ENCODE results near the gene PLCD4. TPM values are rescaled to one million over a fixed set of nuclear protein-coding genes. Genes with fewer than 3 reads are reported as not detected.

The PLCD4 gene
- total RNA-seq, 2 experiments from 2014 or later = 0.34 to 0.49 TPM

- no peaks in the 10 kb centered on the region for H3K27me3 Mint-ChIP-seq
- H3K9me3 Mint-ChIP-seq = no peaks in the 10 kb centered on the region
- CTCF ChIA-PET = interaction anchor here (0.9 to 5.6 kb wide), 16 partner anchors 11 to 489 kb away, joined by 3 to 57 read pairs (median 4); partner anchors contain the start of genes BCS1L and ZNF142
- ATAC-seq = peak; percentile 35
- H3K4me1 Mint-ChIP-seq (ENCODE audit: low read depth) = peaks cover 10% of the 10 kb centered on the region
- POLR2A ChIA-PET = interaction anchor here (1.2 to 1.8 kb wide), 2 partner anchors 10 to 13 kb away, joined by 3 to 6 read pairs; partner anchors contain the start of genes BCS1L and ZNF142
- H3K4me3 Mint-ChIP-seq = no peak overlapping the region
- intact Hi-C loops (cut with micrococcal nuclease) = no loop called here
- DNase-seq = no peak
- no peak for TF ChIP-seq CTCF (IDR thresholded peaks at IDR 0.05)
- no peak overlapping the region for H3K27ac Mint-ChIP-seq
- H3K36me3 Mint-ChIP-seq (ENCODE audit: low read depth) = peaks cover 43% of the 10 kb centered on the region
These were observed 41.0 kb downstream of the PLCD4 start for GRCh38 chr2:218648787-218649100.

- Mint-ChIP-seq H3K36me3 (ENCODE audit: low read depth) (peaks cover 28% of the 10 kb centered on the region), H3K9me3 (no peaks in the 10 kb centered on the region), H3K4me1 (ENCODE audit: low read depth) (peaks cover 24% of the 10 kb centered on the region), H3K27me3 (no peaks in the 10 kb centered on the region), H3K27ac (no peak overlapping the region), H3K4me3 (no peak overlapping the region)
- intact Hi-C loops (cut with micrococcal nuclease) = no loop called here
- DNase-seq = no peak
- POLR2A ChIA-PET = interaction anchor here (0.9 to 1.2 kb wide), 2 partner anchors 9 to 13 kb away, joined by 3 to 4 read pairs; no protein-coding TSS in a partner anchor
- no peak for ATAC-seq
- no peak for TF ChIP-seq CTCF (IDR thresholded peaks at IDR 0.05)
- CTCF ChIA-PET = interaction anchor here (1.4 kb wide), 1 partner anchor 32 kb away, joined by 4 read pairs; no protein-coding TSS in a partner anchor
These were observed 48.1 kb downstream of the PLCD4 start for GRCh38 chr2:218655751-218656150.

DNA sequence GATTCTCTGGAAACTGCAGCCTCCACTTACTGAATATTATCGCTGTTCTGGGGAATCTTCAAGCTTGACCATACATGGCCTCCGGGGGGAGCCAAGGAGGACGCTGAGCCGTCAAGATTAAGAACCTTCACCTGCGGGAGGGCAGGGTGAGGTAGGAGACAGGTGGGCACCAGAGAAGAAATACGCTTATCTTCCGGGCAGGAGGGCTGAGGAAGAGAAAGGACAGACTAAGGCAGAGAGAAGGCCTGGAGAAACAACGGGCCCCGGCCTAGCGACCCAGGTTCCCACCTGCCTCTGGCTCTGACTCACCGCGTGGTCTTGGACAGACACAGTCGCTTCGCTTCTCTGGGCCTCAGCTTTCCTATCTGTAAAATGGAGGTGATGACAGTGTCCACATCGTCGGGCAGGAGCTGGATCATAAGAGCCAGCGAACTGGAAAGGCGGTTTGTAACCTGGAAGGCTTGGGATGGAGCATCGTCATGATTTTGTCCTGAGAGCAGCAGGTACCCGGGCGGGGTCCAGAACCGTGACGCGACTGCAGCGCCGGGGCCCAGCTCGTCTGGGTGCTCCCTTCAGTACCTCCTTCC lies 51.1 kb downstream of the PLCD4 start:
- H3K4me3 Mint-ChIP-seq = peak overlapping the region; percentile 92
- peak; percentile 59 for TF ChIP-seq CTCF (IDR thresholded peaks at IDR 0.05)
- no peaks in the 10 kb centered on the region for H3K9me3 Mint-ChIP-seq
- no peaks in the 10 kb centered on the region for H3K27me3 Mint-ChIP-seq
- POLR2A ChIA-PET = interaction anchor here (0.8 to 5.3 kb wide), 16 partner anchors 9 to 571 kb away, joined by 3 to 61 read pairs (median 4); partner anchors contain the start of genes ANKZF1, ATG9A, RNF25 and STK36
- peaks cover 50% of the 10 kb centered on the region for H3K36me3 Mint-ChIP-seq (ENCODE audit: low read depth)
- intact Hi-C loops (cut with micrococcal nuclease) = loop anchor here (1.0 kb wide), 1 partner anchor 189 kb away; no protein-coding TSS in a partner anchor
- peak overlapping the region; percentile 92 for H3K27ac Mint-ChIP-seq
- CTCF ChIA-PET = interaction anchor here (0.8 to 5.7 kb wide), 18 partner anchors 11 to 239 kb away, joined by 3 to 57 read pairs (median 4); partner anchors contain the start of genes RNF25, STK36 and TTLL4
- peak; percentile 38 for ATAC-seq
- peak; percentile 67 for DNase-seq
- H3K4me1 Mint-ChIP-seq (ENCODE audit: low read depth) = peaks cover 29% of the 10 kb centered on the region

DNA sequence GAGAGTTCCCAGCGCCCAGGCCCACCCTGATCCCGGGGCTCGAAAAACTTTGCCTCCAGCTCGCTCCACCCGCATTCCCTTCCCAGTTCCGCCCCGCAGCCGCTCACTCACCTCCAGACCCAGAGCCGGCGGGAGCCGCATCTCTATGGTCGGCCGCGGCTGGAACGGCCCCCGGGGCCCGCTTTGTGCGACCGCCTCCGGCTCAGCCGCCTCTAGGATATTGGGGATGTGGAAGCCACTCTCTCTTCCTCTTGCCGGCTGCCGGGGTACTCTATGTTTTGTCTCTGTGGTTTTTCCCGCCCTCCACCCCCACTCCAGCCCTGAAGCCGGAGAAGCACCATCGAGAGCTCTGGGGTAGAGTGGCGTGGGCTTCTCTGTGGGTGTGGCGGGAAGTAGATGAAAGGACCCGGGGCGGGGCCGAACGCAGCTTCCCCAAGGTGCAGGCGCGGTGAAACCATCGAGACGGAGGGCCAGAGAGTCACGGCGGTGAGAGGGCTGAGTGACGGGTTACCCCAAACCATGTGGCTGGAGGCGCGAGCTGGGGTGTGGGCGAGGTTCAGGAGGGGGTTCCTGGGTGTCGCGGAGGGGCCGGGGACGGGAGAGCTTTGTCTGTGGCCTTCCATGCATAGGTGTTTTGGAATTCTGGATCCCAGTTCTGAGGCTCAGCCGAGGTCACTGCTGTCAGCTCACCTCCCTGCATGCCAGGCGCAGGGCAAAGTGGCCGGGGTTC lies 51.7 kb downstream of the PLCD4 start, which contains the start of the genes BCS1L and ZNF142:
BCS1L (plus strand) TSS at position 426 of the 730 bp plus-strand sequence. CDS start 1,305 bp downstream, outside the sequence.
ZNF142 (minus strand) TSS at position 366 of the 730 bp plus-strand sequence. CDS start 3,194 bp downstream, outside the sequence.
- peaks cover 54% of the 10 kb centered on the region for H3K36me3 Mint-ChIP-seq (ENCODE audit: low read depth)
- intact Hi-C loops (cut with micrococcal nuclease) = no loop called here

More for the DNA sequence above, 51.7 kb downstream of the PLCD4 start, which contains the start of the genes BCS1L and ZNF142:
- ATAC-seq (peak; percentile 97), DNase-seq (peak; percentile 99)
- peaks cover 29% of the 10 kb centered on the region for H3K4me1 Mint-ChIP-seq (ENCODE audit: low read depth)
- TF ChIP-seq CTCF (IDR thresholded peaks at IDR 0.05) = no peak
- POLR2A ChIA-PET = interaction anchor here (0.8 to 5.3 kb wide), 20 partner anchors 10 to 570 kb away, joined by 3 to 61 read pairs (median 4); partner anchors contain the start of genes ANKZF1, ATG9A, CTDSP1 and RNF25
- no peaks in the 10 kb centered on the region for H3K9me3 Mint-ChIP-seq
- CTCF ChIA-PET = interaction anchor here (0.8 to 5.7 kb wide), 17 partner anchors 10 to 238 kb away, joined by 3 to 57 read pairs (median 4); partner anchors contain the start of genes RNF25, STK36 and TTLL4
- H3K27ac Mint-ChIP-seq = peak within 1 kb of the TSS; percentile 92
- peak within 1 kb of the TSS; percentile 92 for H3K4me3 Mint-ChIP-seq
- H3K27me3 Mint-ChIP-seq = no peaks in the 10 kb centered on the region

All from activated CD8-positive, alpha-beta T cell treated with anti-CD3 and anti-CD28 coated beads for 36 hours (primary cell).